ENCODE data around the gene ZFAND3.

Gene ZFAND3

DNA sequence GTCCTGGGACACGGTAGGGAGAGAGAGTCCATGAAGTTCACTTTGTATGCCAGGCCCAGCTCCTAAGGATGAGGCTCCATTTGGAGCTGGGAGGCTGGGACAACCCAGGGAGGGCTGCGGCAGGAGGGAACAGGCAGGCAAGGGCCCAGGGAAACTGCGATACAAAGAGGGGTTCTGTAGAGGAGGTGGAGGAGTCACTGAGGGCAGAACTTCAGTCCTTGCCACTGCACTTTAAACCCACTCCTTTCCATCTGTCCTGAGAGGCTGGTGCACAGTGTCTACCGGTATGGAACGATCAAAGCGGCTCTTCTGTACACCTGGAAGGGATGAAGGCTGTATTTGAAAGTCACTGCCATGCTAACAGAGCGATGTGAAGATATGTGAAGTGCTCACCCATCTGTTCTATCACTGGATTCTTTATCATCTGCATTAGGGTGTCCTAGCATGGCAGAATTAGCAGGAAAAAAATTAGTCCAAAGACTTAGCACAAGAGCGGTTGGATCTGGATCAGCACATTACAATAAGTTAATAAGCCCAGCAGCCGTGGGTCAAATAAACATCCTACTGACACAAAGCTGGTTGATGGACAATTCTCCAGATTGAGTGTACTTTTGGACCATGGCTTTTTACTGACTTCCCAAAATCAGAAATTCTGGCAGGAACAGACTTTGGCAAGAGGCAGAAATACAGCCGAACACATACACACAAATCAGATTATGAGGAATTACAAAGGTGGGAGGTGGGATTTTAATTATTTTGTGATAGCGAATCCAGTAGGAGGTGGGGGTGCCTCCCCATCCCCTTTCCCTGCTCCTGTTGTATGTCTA, 20.9 kb upstream of the ZFAND3 start:
- H3K4me3 ChIP-seq (ENCODE audit: low read depth, low read length), result no peak overlapping the region
- TF ChIP-seq, protein P1, sequence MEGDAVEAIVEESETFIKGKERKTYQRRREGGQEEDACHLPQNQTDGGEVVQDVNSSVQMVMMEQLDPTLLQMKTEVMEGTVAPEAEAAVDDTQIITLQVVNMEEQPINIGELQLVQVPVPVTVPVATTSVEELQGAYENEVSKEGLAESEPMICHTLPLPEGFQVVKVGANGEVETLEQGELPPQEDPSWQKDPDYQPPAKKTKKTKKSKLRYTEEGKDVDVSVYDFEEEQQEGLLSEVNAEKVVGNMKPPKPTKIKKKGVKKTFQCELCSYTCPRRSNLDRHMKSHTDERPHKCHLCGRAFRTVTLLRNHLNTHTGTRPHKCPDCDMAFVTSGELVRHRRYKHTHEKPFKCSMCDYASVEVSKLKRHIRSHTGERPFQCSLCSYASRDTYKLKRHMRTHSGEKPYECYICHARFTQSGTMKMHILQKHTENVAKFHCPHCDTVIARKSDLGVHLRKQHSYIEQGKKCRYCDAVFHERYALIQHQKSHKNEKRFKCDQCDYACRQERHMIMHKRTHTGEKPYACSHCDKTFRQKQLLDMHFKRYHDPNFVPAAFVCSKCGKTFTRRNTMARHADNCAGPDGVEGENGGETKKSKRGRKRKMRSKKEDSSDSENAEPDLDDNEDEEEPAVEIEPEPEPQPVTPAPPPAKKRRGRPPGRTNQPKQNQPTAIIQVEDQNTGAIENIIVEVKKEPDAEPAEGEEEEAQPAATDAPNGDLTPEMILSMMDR (IDR thresholded peaks at IDR 0.05; ENCODE audit: borderline replicate concordance, insufficient read depth, low read depth, low read length), result no peak

DNA sequence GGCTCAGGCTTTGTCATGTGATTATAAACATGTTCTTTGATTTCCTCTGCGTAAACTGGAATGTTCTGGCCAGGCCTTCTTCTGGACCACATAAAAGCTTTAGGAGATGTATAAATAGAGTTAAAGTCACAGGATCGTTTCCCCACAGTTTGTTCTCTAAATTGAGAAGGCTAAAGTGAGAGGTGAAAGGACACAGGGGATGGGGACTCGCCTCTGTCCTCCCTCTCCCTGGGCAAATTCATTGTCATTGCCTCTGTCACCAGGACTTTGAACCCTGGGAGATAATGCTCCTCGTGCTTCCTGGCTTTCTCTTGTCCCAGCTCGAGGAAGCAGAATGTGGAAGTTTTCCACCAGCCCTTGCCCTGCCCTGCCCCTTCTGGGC, 20.3 kb upstream of the ZFAND3 start:
- H3K4me3 ChIP-seq (ENCODE audit: low read depth, low read length), result no peak overlapping the region
- TF ChIP-seq, protein P1 (IDR thresholded peaks at IDR 0.05; ENCODE audit: borderline replicate concordance, insufficient read depth, low read depth, low read length), result no peak

GRCh38 chr6:37800703-37801604, 18.6 kb upstream of the ZFAND3 start:
- H3K4me3 ChIP-seq (ENCODE audit: low read depth, low read length), result no peak overlapping the region
- TF ChIP-seq, protein P1 (IDR thresholded peaks at IDR 0.05; ENCODE audit: borderline replicate concordance, insufficient read depth, low read depth, low read length), result no peak

- H3K4me3 ChIP-seq (ENCODE audit: low read depth, low read length), result no peak overlapping the region
- TF ChIP-seq, protein P1 (IDR thresholded peaks at IDR 0.05; ENCODE audit: borderline replicate concordance, insufficient read depth, low read depth, low read length), result no peak
Observed at GRCh38 chr6:37801605-37801940, 18.0 kb upstream of the ZFAND3 start.

DNA sequence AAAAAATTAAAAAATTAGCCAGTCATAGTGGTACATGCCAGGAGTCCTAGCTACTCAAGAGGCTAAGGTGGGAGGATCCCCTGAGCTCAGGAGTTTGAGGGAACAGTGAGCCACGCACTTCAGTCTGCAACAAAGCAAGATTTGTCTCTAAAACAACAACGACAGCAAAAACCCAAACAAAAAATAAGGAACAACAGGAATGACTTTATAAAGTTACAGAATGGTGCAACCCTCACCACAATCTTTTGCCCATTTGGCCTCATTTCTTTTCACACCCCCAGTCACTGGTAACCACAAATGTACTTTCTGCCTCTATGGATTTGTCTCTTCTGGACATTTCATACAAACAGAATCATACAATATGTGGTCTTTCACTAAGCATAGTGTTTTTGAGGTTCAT, 16.7 kb upstream of the ZFAND3 start:
- no peak overlapping the region for H3K4me3 ChIP-seq (ENCODE audit: low read depth, low read length)
- TF ChIP-seq, protein P1 (IDR thresholded peaks at IDR 0.05; ENCODE audit: borderline replicate concordance, insufficient read depth, low read depth, low read length), result no peak

GRCh38 chr6:37804586-37804985, 14.9 kb upstream of the ZFAND3 start:
- no peak overlapping the region for H3K4me3 ChIP-seq (ENCODE audit: low read depth, low read length)

More at GRCh38 chr6:37804586-37804985, 14.9 kb upstream of the ZFAND3 start:
- TF ChIP-seq, protein P1 (IDR thresholded peaks at IDR 0.05; ENCODE audit: borderline replicate concordance, insufficient read depth, low read depth, low read length), result no peak
